GM12891 (cell line): ENCODE data around the gene TTC1.

ENCODE experiments used
- POLR2A ChIP-seq: IDR thresholded peaks from 2 replicates; pipeline ENCODE4 v1.6.1; 2011; ENCODE audit warnings: low read depth, low read length, control low read depth
- POLR2AphosphoS5 ChIP-seq: IDR thresholded peaks from 2 replicates; pipeline ENCODE4 v1.6.1; 2011; ENCODE audit warnings: low read depth, low read length, control low read depth

DNA sequence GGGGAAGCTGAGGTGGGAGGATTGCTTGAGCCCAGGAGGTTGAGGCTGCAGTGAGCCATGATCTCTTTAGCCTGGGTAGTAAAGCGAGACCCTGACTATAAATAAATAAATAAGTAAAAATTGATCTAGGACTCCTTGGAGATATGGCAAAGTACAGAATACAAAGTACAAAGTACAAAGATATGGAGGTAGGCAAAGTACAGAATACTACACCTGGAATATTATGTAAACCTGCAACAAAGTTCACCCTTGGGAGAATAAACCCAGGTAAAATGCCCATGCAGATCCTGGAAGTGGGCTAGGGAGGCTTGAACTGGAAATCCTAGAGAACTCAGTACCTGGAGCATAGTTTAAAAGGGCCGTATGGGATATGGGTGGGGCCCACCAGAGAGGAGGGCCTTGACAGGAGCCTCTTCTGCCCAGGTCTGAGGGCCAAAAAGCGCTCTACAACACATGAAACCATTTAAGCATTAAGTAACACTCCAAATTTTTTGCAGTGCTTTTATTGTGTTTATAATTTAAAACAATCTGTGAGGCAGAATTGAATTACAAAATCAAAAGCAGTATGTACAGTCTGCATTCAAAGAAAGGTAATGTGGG is 20.7 kb downstream of the TTC1 start:
- TF ChIP-seq POLR2A: no peak
- no peak for TF ChIP-seq POLR2AphosphoS5
